Stimulated activated naive B cell treated with anti-CD40 and anti-IgM and Interleukin-4, amounts not matched to agents 10 μg/mL and 1 μg/mL and 100 μg/mL, for 72 hours (primary cell): ENCODE results near the gene PREP.
"Not testable (repeated sequence)": the region's sequence is repeated elsewhere in the genome, so short reads cannot be mapped to it uniquely, and the experiment has no call there.

Experiments used
- ATAC-seq, 2 donors: fragments of 150-1000 bp; cut with Tn5 transposase; replicated peaks; 2 replicates each; pipeline ENCODE4 v1.10.0; 2021; ENCODE audit warnings: moderate library complexity in 1 of 2
- DNase-seq: peaks from one replicate; pipeline ENCODE4 v3.0.0; 2021
- H3K27ac Mint-ChIP-seq: one replicate; pipeline ENCODE4 v1.8.0; 2022; ENCODE audit warnings: mild to moderate bottlenecking, mixed read lengths
- H3K27me3 Mint-ChIP-seq, 2 donors: one replicate each; pipeline ENCODE4 v1.8.0; 2022; ENCODE audit warnings: mixed read lengths in 2 of 2
- H3K36me3 Mint-ChIP-seq, 2 donors: one replicate each; pipeline ENCODE4 v1.8.0; 2022; ENCODE audit warnings: mixed read lengths in 2 of 2, mild to moderate bottlenecking in 1 of 2
- H3K4me1 Mint-ChIP-seq, 2 donors: one replicate each; pipeline ENCODE4 v1.8.0; 2022; ENCODE audit warnings: mixed read lengths in 2 of 2, mild to moderate bottlenecking in 1 of 2
- H3K4me3 Mint-ChIP-seq, 2 donors: one replicate each; pipeline ENCODE4 v1.8.0; 2022; ENCODE audit warnings: mild to moderate bottlenecking in 2 of 2, mixed read lengths in 2 of 2, moderate library complexity in 1 of 2
- H3K9me3 Mint-ChIP-seq, 2 donors: one replicate each; pipeline ENCODE4 v1.8.0; 2022; ENCODE audit warnings: mixed read lengths in 2 of 2, mild to moderate bottlenecking in 1 of 2

The PREP gene

GRCh38 chr6:105345506-105345905 lies 57.4 kb downstream of the PREP start:
- H3K4me3 Mint-ChIP-seq, result no peak overlapping the region
- no peaks in the 10 kb centered on the region for H3K9me3 Mint-ChIP-seq
- ATAC-seq, result no peak
- H3K36me3 Mint-ChIP-seq, result peaks cover 39 to 63% of the 10 kb centered on the region in 2 donors
- H3K4me1 Mint-ChIP-seq, result peaks cover 0 to 3% of the 10 kb centered on the region in 2 donors
- no peak for DNase-seq
- no peaks in the 10 kb centered on the region for H3K27me3 Mint-ChIP-seq
- no peak overlapping the region for H3K27ac Mint-ChIP-seq

DNA sequence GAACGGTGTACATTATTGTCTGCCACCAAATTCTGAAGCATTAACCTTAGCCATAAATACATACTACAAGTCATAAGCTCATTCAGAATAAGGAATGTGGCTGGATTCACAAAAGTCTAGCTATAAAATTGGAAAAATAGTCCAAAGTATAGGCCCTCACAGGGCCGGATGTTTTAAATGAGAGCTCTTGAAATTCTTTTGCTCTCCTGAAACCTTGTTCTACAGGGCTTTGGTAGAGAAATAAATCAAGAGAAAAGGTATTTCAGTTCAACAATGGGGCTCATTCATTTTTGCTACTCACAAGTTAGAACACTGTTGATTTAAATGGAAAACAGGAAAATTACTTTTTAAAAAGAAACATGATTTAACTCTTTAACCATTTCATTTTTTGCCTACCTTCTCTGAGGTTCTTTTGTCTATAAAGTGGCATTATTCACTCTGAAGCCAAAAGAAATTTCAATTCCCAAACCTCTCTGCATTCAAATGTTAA lies 58.0 kb downstream of the PREP start:
- Mint-ChIP-seq H3K27me3 (no peaks in the 10 kb centered on the region), H3K27ac (no peak overlapping the region), H3K9me3 (no peaks in the 10 kb centered on the region), H3K4me1 (peaks cover 0 to 3% of the 10 kb centered on the region in 2 donors), H3K4me3 (no peak overlapping the region), H3K36me3 (peaks cover 39 to 65% of the 10 kb centered on the region in 2 donors)
- ATAC-seq (no peak), DNase-seq (no peak)

GRCh38 chr6:105338350-105338983 lies 64.4 kb downstream of the PREP start:
- H3K27me3 Mint-ChIP-seq, H3K4me3 Mint-ChIP-seq: not testable (repeated sequence)
- peaks cover 48 to 70% of the 10 kb centered on the region in 2 donors for H3K36me3 Mint-ChIP-seq

DNA sequence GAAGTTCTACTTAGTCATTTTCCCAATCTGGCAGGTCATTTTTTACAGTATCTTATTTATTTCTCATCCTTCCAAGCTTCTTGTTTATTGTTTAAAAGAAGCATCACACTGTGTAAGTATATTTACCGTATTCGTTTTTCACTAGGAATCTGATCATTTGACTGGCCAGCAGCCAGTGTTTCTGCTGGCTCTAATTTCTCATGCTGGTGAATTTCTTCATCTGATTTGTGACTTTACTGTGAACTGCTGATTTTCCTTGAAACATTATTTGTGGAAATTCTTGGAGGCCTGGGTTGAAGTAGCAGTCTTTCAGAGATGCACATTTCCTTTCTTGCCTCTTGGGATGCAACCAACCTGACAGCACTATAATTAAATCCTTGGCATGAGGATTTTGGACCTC lies 65.9 kb downstream of the PREP start:
- ATAC-seq, result no peak
- H3K27me3 Mint-ChIP-seq, result no peaks in the 10 kb centered on the region
- H3K36me3 Mint-ChIP-seq, result peaks cover 42 to 67% of the 10 kb centered on the region in 2 donors
- H3K4me1 Mint-ChIP-seq, result peaks cover 1 to 3% of the 10 kb centered on the region in 2 donors
- no peak for DNase-seq
- no peak overlapping the region for H3K4me3 Mint-ChIP-seq
- H3K9me3 Mint-ChIP-seq, result peaks cover 0 to 3% of the 10 kb centered on the region in 2 donors
- no peak overlapping the region for H3K27ac Mint-ChIP-seq

More at GRCh38 chr6:105338350-105338983, 64.4 kb downstream of the PREP start:
- ATAC-seq, H3K4me1 Mint-ChIP-seq, H3K27ac Mint-ChIP-seq, DNase-seq, H3K9me3 Mint-ChIP-seq: not testable (repeated sequence)

DNA sequence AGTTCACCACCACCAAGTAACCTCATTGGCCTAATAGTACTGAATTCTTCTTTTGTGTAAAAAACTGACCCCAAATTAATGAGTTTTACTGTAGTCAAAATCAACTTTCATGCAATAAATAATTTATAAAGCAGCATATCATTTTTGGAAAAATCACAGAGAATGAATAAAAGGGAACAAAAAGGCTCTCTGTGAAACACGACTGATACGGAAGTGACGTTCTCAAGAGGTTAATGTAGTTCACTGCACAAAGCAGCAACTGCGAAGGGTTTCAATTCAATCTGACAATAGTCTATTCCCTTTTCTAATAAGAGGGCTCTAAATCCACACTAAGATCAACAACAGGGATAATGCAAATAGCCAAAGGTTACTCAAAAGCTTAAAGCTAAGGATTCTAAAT lies 70.3 kb downstream of the PREP start:
- DNase-seq (no peak), ATAC-seq (no peak)
- peaks cover 48 to 67% of the 10 kb centered on the region in 2 donors for H3K36me3 Mint-ChIP-seq
- no peaks in the 10 kb centered on the region for H3K27me3 Mint-ChIP-seq
- H3K4me3 Mint-ChIP-seq, result no peak overlapping the region
- peaks cover 2 to 25% of the 10 kb centered on the region in 2 donors for H3K4me1 Mint-ChIP-seq
- H3K9me3 Mint-ChIP-seq, result no peaks in the 10 kb centered on the region
- no peak overlapping the region for H3K27ac Mint-ChIP-seq

GRCh38 chr6:105331927-105332326 lies 71.0 kb downstream of the PREP start:
- peaks cover 44 to 64% of the 10 kb centered on the region in 2 donors for H3K36me3 Mint-ChIP-seq

GRCh38 chr6:105330913-105331312 lies 72.0 kb downstream of the PREP start:
- H3K9me3 Mint-ChIP-seq, result no peaks in the 10 kb centered on the region
- no peaks in the 10 kb centered on the region for H3K27me3 Mint-ChIP-seq
- no peak overlapping the region for H3K4me3 Mint-ChIP-seq
- no peak for DNase-seq
- H3K4me1 Mint-ChIP-seq, result peaks cover 2 to 25% of the 10 kb centered on the region in 2 donors
- peak; percentile 81 to 94 for ATAC-seq
- no peak overlapping the region for H3K27ac Mint-ChIP-seq
- peaks cover 48 to 64% of the 10 kb centered on the region in 2 donors for H3K36me3 Mint-ChIP-seq

More at GRCh38 chr6:105331927-105332326, 71.0 kb downstream of the PREP start:
- DNase-seq, result no peak
- Mint-ChIP-seq H3K27ac (no peak overlapping the region), H3K4me3 (no peak overlapping the region), H3K27me3 (no peaks in the 10 kb centered on the region), H3K9me3 (no peaks in the 10 kb centered on the region), H3K4me1 (peaks cover 2 to 25% of the 10 kb centered on the region in 2 donors)
- no peak for ATAC-seq

DNA sequence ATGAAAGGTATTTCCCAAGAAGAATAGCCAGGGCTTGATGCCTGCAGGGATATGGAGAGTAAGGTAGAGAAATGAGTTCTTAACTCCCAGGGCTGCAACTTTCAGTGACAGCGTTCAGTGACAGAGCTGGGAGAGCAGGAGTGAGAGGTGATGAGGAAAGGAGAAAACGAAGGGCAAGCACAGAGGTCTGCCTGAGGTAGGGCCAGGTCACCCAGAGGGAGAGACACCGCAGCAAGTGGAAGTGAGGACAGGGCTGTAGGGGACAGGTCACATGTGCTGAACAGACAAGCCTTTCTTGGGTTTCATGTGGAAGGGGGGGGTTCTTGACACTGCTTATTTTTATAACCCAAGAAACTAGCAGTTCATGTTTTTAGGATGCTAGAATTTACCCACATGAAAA lies 72.5 kb downstream of the PREP start:
- Mint-ChIP-seq H3K27ac (no peak overlapping the region), H3K9me3 (no peaks in the 10 kb centered on the region), H3K27me3 (no peaks in the 10 kb centered on the region), H3K4me3 (no peak overlapping the region), H3K4me1 (peaks cover 2 to 25% of the 10 kb centered on the region in 2 donors), H3K36me3 (peaks cover 50 to 67% of the 10 kb centered on the region in 2 donors)
- DNase-seq, result no peak
- no peak for ATAC-seq

GRCh38 chr6:105326833-105327770 lies 75.8 kb downstream of the PREP start:
- Mint-ChIP-seq H3K36me3 (peaks cover 49 to 67% of the 10 kb centered on the region in 2 donors), H3K4me3 (no peak overlapping the region), H3K27ac (peak overlapping the region; percentile 7), H3K9me3 (no peaks in the 10 kb centered on the region), H3K4me1 (peaks cover 2 to 24% of the 10 kb centered on the region in 2 donors), H3K27me3 (no peaks in the 10 kb centered on the region)
- ATAC-seq (no peak), DNase-seq (no peak)

- Mint-ChIP-seq H3K9me3 (no peaks in the 10 kb centered on the region), H3K36me3 (peaks cover 48 to 63% of the 10 kb centered on the region in 2 donors), H3K4me3 (no peak overlapping the region), H3K27me3 (no peaks in the 10 kb centered on the region), H3K4me1 (peaks cover 2 to 17% of the 10 kb centered on the region in 2 donors), H3K27ac (no peak overlapping the region)
- no peak for DNase-seq
- ATAC-seq, result no peak
These were observed 76.7 kb downstream of the PREP start for GRCh38 chr6:105326216-105326615.

- Mint-ChIP-seq H3K4me3 (no peak overlapping the region), H3K27me3 (no peaks in the 10 kb centered on the region), H3K27ac (no peak overlapping the region), H3K36me3 (peaks cover 32 to 54% of the 10 kb centered on the region in 2 donors), H3K9me3 (no peaks in the 10 kb centered on the region), H3K4me1 (no peaks in the 10 kb centered on the region)
- ATAC-seq, result no peak
- no peak for DNase-seq
These were observed 78.4 kb downstream of the PREP start for GRCh38 chr6:105324386-105324950.

DNA sequence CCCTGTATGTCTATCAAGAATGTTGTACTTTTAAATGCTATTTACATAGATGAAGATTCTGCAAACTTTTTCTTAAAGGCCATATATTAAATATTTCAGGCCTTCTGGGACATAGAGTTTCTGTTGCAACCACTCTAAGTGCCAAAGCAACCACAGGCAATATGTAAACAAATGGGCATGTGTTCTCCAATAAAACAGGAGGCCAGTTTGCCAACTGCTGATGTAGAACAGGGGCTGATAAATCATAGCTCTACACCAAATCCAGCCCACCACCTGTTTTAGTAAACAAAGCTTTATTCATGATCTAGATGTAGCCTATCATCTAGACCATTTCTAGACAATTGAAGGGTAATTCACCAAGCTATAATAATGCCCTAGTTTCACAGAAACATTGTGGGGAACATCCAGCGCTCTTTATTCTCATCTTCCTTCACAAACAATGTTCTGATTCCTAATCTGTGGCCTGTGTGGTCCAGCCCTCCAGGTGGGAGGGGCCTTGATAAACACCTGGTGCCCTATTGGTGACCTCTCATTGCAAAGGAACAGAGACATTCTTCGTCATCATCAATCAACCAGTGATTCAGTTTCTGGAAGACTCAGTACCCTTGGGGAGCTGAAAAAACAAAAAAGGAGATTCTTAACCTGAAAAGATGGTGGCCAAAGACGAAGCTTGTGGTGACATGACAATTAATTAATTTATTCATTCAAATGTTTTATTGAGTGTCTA lies 80.2 kb downstream of the PREP start:
- Mint-ChIP-seq H3K27ac (no peak overlapping the region), H3K4me3 (no peak overlapping the region), H3K36me3 (peaks cover 31 to 51% of the 10 kb centered on the region in 2 donors), H3K4me1 (no peaks in the 10 kb centered on the region), H3K9me3 (no peaks in the 10 kb centered on the region), H3K27me3 (no peaks in the 10 kb centered on the region)
- DNase-seq, result no peak
- ATAC-seq, result no peak

DNA sequence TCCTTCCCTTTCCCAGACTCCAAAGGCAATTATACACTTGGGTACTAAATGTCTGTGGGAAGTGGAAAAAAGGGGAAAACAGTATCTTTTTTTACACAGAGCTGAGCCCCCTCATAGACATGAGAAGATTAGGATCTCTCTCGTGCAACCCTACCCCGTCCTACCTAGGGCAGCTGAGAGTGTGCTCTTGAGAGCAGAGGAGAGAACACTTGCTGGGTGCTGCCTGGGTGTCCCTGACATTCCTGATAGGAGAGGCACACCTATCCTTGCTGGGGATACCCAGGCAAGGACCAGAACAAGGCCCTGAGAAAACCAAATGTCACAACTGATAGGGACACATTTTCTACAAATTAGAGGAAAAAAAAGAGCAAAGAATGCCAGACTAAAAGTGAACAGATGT lies 81.2 kb downstream of the PREP start:
- Mint-ChIP-seq H3K27me3 (no peaks in the 10 kb centered on the region), H3K36me3 (peaks cover 27 to 51% of the 10 kb centered on the region in 2 donors), H3K4me3 (no peak overlapping the region), H3K27ac (no peak overlapping the region), H3K4me1 (no peaks in the 10 kb centered on the region), H3K9me3 (no peaks in the 10 kb centered on the region)
- no peak for ATAC-seq
- DNase-seq, result no peak

- H3K4me1 Mint-ChIP-seq, result no peaks in the 10 kb centered on the region
- no peak overlapping the region for H3K4me3 Mint-ChIP-seq
- no peaks in the 10 kb centered on the region for H3K9me3 Mint-ChIP-seq
- no peaks in the 10 kb centered on the region for H3K27me3 Mint-ChIP-seq
- DNase-seq (no peak), ATAC-seq (no peak)
- H3K27ac Mint-ChIP-seq, result no peak overlapping the region
- peaks cover 26 to 50% of the 10 kb centered on the region in 2 donors for H3K36me3 Mint-ChIP-seq
These were observed 81.7 kb downstream of the PREP start for GRCh38 chr6:105321207-105321606.
